Panc1 (cell line): Measurements from ENCODE around the gene AWAT2.

Experiments
- POLR2AphosphoS5 ChIP-seq: IDR thresholded peaks from 2 replicates; pipeline ENCODE4 v1.6.1; 2012; ENCODE audit warnings: mild to moderate bottlenecking, low read depth, low read length, moderate library complexity
- TCF7L2 ChIP-seq: IDR thresholded peaks from 2 replicates; pipeline ENCODE4 v1.6.1; 2011; ENCODE audit warnings: mild to moderate bottlenecking, low read depth, low read length, inconsistent platforms
- TF ChIP-seq, protein P1 (sequence below): fragments of 450-650 bp; IDR thresholded peaks from 2 replicates; pipeline ENCODE4 v1.5.1; 2017; ENCODE audit warnings: mild to moderate bottlenecking
- TF ChIP-seq, protein P2 (sequence below), 2 experiments: IDR thresholded peaks; 2 replicates each; pipeline ENCODE4 v1.6.1; 2011 to 2012; ENCODE audit warnings: low read depth in 2 of 2, control low read depth in 1 of 2, low read length in 1 of 2, mild to moderate bottlenecking in 1 of 2, moderate library complexity in 1 of 2; ENCODE audit not compliant: insufficient read depth in 1 of 2

DNA sequence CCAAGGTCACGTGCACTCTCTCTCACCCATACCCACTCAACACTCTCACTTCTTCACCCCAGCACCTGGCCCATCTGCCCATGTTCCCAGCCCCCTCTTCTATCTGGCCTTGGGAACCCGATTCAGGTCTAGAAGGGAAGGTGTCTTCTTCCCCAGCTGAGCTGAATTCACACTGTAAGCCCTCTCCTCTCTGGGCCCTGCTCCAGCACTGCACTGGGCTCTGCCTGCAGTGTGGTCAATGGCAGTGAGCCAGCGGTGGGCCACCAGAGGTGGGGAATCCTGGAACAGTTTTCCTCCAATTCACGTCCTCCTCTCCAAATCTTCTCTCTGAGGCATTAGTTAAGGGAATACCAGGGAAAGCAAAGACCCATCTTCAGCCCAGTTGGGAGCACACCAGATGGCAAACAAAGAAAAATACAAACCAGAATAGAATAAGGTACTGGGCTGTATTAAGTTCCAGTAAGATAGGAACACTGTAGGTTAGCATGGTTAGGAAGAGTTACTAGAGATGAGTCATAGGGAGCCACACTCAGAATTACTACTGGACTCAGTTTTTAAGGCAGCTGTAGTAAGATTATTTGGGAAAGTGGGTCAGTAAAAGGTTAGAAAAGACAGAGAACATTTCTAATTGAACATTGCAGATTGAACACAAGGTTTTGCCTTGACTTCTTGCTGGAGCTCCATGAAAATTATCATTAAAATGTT is 5.0 kb downstream of the AWAT2 start:
- TF ChIP-seq, protein P1, sequence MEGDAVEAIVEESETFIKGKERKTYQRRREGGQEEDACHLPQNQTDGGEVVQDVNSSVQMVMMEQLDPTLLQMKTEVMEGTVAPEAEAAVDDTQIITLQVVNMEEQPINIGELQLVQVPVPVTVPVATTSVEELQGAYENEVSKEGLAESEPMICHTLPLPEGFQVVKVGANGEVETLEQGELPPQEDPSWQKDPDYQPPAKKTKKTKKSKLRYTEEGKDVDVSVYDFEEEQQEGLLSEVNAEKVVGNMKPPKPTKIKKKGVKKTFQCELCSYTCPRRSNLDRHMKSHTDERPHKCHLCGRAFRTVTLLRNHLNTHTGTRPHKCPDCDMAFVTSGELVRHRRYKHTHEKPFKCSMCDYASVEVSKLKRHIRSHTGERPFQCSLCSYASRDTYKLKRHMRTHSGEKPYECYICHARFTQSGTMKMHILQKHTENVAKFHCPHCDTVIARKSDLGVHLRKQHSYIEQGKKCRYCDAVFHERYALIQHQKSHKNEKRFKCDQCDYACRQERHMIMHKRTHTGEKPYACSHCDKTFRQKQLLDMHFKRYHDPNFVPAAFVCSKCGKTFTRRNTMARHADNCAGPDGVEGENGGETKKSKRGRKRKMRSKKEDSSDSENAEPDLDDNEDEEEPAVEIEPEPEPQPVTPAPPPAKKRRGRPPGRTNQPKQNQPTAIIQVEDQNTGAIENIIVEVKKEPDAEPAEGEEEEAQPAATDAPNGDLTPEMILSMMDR: no peak
- TF ChIP-seq TCF7L2 (no peak), POLR2AphosphoS5 (no peak)
- TF ChIP-seq, protein P2, sequence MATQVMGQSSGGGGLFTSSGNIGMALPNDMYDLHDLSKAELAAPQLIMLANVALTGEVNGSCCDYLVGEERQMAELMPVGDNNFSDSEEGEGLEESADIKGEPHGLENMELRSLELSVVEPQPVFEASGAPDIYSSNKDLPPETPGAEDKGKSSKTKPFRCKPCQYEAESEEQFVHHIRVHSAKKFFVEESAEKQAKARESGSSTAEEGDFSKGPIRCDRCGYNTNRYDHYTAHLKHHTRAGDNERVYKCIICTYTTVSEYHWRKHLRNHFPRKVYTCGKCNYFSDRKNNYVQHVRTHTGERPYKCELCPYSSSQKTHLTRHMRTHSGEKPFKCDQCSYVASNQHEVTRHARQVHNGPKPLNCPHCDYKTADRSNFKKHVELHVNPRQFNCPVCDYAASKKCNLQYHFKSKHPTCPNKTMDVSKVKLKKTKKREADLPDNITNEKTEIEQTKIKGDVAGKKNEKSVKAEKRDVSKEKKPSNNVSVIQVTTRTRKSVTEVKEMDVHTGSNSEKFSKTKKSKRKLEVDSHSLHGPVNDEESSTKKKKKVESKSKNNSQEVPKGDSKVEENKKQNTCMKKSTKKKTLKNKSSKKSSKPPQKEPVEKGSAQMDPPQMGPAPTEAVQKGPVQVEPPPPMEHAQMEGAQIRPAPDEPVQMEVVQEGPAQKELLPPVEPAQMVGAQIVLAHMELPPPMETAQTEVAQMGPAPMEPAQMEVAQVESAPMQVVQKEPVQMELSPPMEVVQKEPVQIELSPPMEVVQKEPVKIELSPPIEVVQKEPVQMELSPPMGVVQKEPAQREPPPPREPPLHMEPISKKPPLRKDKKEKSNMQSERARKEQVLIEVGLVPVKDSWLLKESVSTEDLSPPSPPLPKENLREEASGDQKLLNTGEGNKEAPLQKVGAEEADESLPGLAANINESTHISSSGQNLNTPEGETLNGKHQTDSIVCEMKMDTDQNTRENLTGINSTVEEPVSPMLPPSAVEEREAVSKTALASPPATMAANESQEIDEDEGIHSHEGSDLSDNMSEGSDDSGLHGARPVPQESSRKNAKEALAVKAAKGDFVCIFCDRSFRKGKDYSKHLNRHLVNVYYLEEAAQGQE (IDR thresholded peaks at IDR 0.05; ENCODE audit: insufficient read depth in 1 of 2, low read depth in 2 of 2, low read length in 1 of 2): no peak
